K562 (cell line): ENCODE results near the gene TMC5. TPM values are rescaled to one million over a fixed set of nuclear protein-coding genes. Genes with fewer than 3 reads are reported as not detected.
A peak's percentile ranks its signal among the peaks of the same experiment; 100 is the strongest.

Experiments
- ARID4B ChIP-seq: sonication (generic); formaldehyde crosslinking; IDR thresholded peaks from 2 replicates; pipeline ENCODE4 v1.8.0; 2022; ENCODE audit warnings: mild to moderate bottlenecking, missing genetic modification reagents
- CBX2 ChIP-seq: fragments of 200-600 bp; sonication (generic); IDR thresholded peaks from one replicate; pipeline ENCODE4 v1.6.1; 2012; ENCODE audit warnings: mild to moderate bottlenecking, low read length, inconsistent platforms; ENCODE audit not compliant: insufficient read depth, poor library complexity, severe bottlenecking
- CCNT2 ChIP-seq: IDR thresholded peaks from 2 replicates; pipeline ENCODE4 v1.6.1; 2011; ENCODE audit warnings: borderline replicate concordance, low read depth, mild to moderate bottlenecking, moderate library complexity, mixed read lengths, low read length; ENCODE audit not compliant: insufficient read length; ENCODE audit errors: extremely low read depth
- CTBP1 ChIP-seq: fragments of 450-650 bp; IDR thresholded peaks from 2 replicates; pipeline ENCODE4 v1.6.1; 2016; ENCODE audit warnings: borderline replicate concordance
- CXXC5 ChIP-seq: fragments of 250-450 bp; sonication (Bioruptor Pico); IDR thresholded peaks from 2 replicates; pipeline ENCODE4 v1.8.0; 2022; ENCODE audit warnings: inconsistent platforms, mild to moderate bottlenecking, moderate library complexity
- GABPB1 ChIP-seq: sonication (generic); formaldehyde crosslinking; IDR thresholded peaks from 2 replicates; pipeline ENCODE4 v1.8.0; 2022; ENCODE audit warnings: mild to moderate bottlenecking, missing genetic modification reagents
- ID3 ChIP-seq, 2 experiments: fragments of 250-450 bp in 1 of 2; fragments of 450-650 bp in 1 of 2; sonication (Bioruptor Pico) in 1 of 2; IDR thresholded peaks; 2 replicates each; pipeline versions ENCODE4 v1.6.1 to v1.8.0; 2016 to 2021; ENCODE audit warnings: mild to moderate bottlenecking in 2 of 2, moderate library complexity in 2 of 2, missing compliant biosample characterization in 1 of 2, missing genetic modification characterization in 1 of 2
- MTA3 ChIP-seq: fragments of 450-650 bp; formaldehyde crosslinking; IDR thresholded peaks from 2 replicates; pipeline ENCODE4 v1.6.1; 2017; ENCODE audit warnings: mild to moderate bottlenecking, borderline replicate concordance
- NFE2L1 ChIP-seq: fragments of 450-650 bp; IDR thresholded peaks from 2 replicates; pipeline ENCODE4 v1.6.1; 2016; ENCODE audit warnings: missing genetic modification characterization, low read depth, mild to moderate bottlenecking, missing compliant biosample characterization, moderate library complexity, borderline replicate concordance
- NONO ChIP-seq, 2 experiments: fragments of 200-400 bp in 1 of 2; fragments of 450-650 bp in 1 of 2; formaldehyde crosslinking in 1 of 2; IDR thresholded peaks; 2 replicates each; pipeline ENCODE4 v1.6.1; 2017; ENCODE audit warnings: low read depth in 2 of 2, mild to moderate bottlenecking in 2 of 2, moderate library complexity in 2 of 2, low read length in 1 of 2
- SRSF9 ChIP-seq: fragments of 200-400 bp; formaldehyde crosslinking; IDR thresholded peaks from 2 replicates; pipeline ENCODE4 v1.6.1; 2017; ENCODE audit warnings: low read depth, low read length, borderline replicate concordance
- TEAD2 ChIP-seq: fragments of 450-650 bp; IDR thresholded peaks from 2 replicates; pipeline ENCODE4 v1.6.1; 2016; ENCODE audit warnings: missing genetic modification characterization, control low read depth, missing compliant biosample characterization
- TRIM28 ChIP-seq: fragments of 450-650 bp; IDR thresholded peaks from 2 replicates; pipeline ENCODE4 v1.6.1; 2017
- XRCC3 ChIP-seq: fragments of 450-650 bp; IDR thresholded peaks from 2 replicates; pipeline ENCODE4 v1.6.1; 2017; ENCODE audit warnings: mild to moderate bottlenecking, moderate library complexity
- ZNF589 ChIP-seq: fragments of 200-800 bp; sonication (Bioruptor generic); IDR thresholded peaks from 2 replicates; pipeline ENCODE4 v1.6.1; 2016; ENCODE audit warnings: low read depth, missing genetic modification characterization, missing compliant biosample characterization
- ZNF592 ChIP-seq: fragments of 450-650 bp; IDR thresholded peaks from 2 replicates; pipeline ENCODE4 v1.6.1; 2017; ENCODE audit warnings: antibody characterized with exemption, mild to moderate bottlenecking
- polyA plus RNA-seq, 8 experiments: library from polyadenylated mRNA; depleted of rRNA in 4 of 8; stranded (reverse) in 5 of 8; unstranded in 3 of 8; fragments of >200 nt; fragmentation: Nextera tagmentation in 2 of 8; fragmentation: Illumina TruSeq in 1 of 8; extraction: Ambion mirVana in 2 of 8; extraction: Trizol in 1 of 8; gene quantifications; 2 replicates each; pipeline versions ENCODE4 v1.2.1 to v1.2.3, GENCODE V29; 2011 to 2014; ENCODE audit warnings: inconsistent platforms in 1 of 8, missing spikeins in 1 of 8
- total RNA-seq, 7 experiments: library from RNA; depleted of rRNA in 6 of 7; stranded (reverse); fragments of >200 nt in 6 of 7; fragmentation: Illumina TruSeq in 2 of 7; extraction: Trizol in 2 of 7; gene quantifications; 2 replicates each; pipeline versions ENCODE4 v1.2.1 to v1.2.3, GENCODE V29; 2011 to 2021; ENCODE audit warnings: low replicate concordance in 1 of 7
- TF ChIP-seq, protein P1 (sequence below): sonication (generic); formaldehyde crosslinking; IDR thresholded peaks from 2 replicates; pipeline ENCODE4 v1.8.0; 2022; ENCODE audit warnings: mild to moderate bottlenecking, low read depth, missing genetic modification reagents

Gene TMC5
- total and polyA plus RNA-seq, 9 of the 15 experiments (the other 6 are each of a cell fraction or from before 2014, with no cell fraction given): 0.83 to 2.6 (median 1.6) TPM

GRCh38 chr16:19488213-19488640 lies 70.5 kb downstream of the TMC5 start (continued):
- 0 out of 2 replicates have a peak, but pooled peaks have one; percentile 1 for TF ChIP-seq ZNF592
- TF ChIP-seq CTBP1: no peak; the same call in 1 of the 2 replicates
- no peak for TF ChIP-seq CXXC5 (CRISPR knock-in tag)
- TF ChIP-seq SRSF9: no peak
- no peak for TF ChIP-seq ARID4B (CRISPR knock-in tag)
- no peak for TF ChIP-seq GABPB1
- 0 out of 4 replicates have a peak, but pooled peaks of 1 of the 2 experiments have one; percentile 6 for TF ChIP-seq NONO (IDR thresholded peaks at IDR 0.05; ENCODE audit: low read depth in 2 of 2, low read length in 1 of 2)
- TF ChIP-seq ID3 (CRISPR knock-in tag; IDR thresholded peaks at IDR 0.05): no peak
- TF ChIP-seq ID3 (tag; IDR thresholded peaks at IDR 0.05): no peak
- TF ChIP-seq MTA3: 0 out of 2 replicates have a peak, but pooled peaks have one; percentile 19
- TF ChIP-seq CCNT2: peak; percentile 6
- TF ChIP-seq XRCC3: no peak
- TF ChIP-seq, protein P1, sequence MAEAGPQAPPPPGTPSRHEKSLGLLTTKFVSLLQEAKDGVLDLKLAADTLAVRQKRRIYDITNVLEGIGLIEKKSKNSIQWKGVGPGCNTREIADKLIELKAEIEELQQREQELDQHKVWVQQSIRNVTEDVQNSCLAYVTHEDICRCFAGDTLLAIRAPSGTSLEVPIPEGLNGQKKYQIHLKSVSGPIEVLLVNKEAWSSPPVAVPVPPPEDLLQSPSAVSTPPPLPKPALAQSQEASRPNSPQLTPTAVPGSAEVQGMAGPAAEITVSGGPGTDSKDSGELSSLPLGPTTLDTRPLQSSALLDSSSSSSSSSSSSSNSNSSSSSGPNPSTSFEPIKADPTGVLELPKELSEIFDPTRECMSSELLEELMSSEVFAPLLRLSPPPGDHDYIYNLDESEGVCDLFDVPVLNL (CRISPR knock-in tag): peak; percentile 27; the same call in 1 of the 2 replicates
- no peak for TF ChIP-seq ZNF589 (CRISPR knock-in tag)
- TF ChIP-seq NFE2L1 (tag): no peak
- TF ChIP-seq TEAD2 (tag): no peak
- no peak for TF ChIP-seq CBX2
- TF ChIP-seq TRIM28: no peak
